Muscle layer of colon (tissue), 2 donors: ENCODE results near the gene TAF4.

Experiments used
- H3K27ac ChIP-seq: one replicate; pipeline ENCODE4 v1.7.0; 2013; ENCODE audit warnings: low read depth, mild to moderate bottlenecking, low read length, moderate library complexity
- H3K27me3 ChIP-seq, 2 donors: one replicate each; pipeline ENCODE4 v1.7.0; 2013; ENCODE audit warnings: low read length in 2 of 2, mild to moderate bottlenecking in 2 of 2; ENCODE audit not compliant: insufficient read depth in 2 of 2, control insufficient read depth in 1 of 2
- H3K36me3 ChIP-seq: one replicate; pipeline ENCODE4 v1.7.0; 2013; ENCODE audit warnings: mild to moderate bottlenecking, low read length; ENCODE audit not compliant: insufficient read depth
- H3K4me1 ChIP-seq: one replicate; pipeline ENCODE4 v1.7.0; 2013; ENCODE audit warnings: mild to moderate bottlenecking, low read length; ENCODE audit not compliant: insufficient read depth
- H3K4me3 ChIP-seq, 2 donors: one replicate each; pipeline ENCODE4 v1.7.0; 2013; ENCODE audit warnings: low read length in 2 of 2, low read depth in 1 of 2, mild to moderate bottlenecking in 1 of 2, moderate library complexity in 1 of 2
- H3K9ac ChIP-seq: one replicate; pipeline ENCODE4 v1.7.0; 2013; ENCODE audit warnings: low read length
- H3K9me3 ChIP-seq: one replicate; pipeline ENCODE4 v1.7.0; 2013; ENCODE audit warnings: mild to moderate bottlenecking, low read length
- donor health status: abdominal sarcoma.
- donor health status: Adenocarcinoma of cecum.

The TAF4 gene

DNA sequence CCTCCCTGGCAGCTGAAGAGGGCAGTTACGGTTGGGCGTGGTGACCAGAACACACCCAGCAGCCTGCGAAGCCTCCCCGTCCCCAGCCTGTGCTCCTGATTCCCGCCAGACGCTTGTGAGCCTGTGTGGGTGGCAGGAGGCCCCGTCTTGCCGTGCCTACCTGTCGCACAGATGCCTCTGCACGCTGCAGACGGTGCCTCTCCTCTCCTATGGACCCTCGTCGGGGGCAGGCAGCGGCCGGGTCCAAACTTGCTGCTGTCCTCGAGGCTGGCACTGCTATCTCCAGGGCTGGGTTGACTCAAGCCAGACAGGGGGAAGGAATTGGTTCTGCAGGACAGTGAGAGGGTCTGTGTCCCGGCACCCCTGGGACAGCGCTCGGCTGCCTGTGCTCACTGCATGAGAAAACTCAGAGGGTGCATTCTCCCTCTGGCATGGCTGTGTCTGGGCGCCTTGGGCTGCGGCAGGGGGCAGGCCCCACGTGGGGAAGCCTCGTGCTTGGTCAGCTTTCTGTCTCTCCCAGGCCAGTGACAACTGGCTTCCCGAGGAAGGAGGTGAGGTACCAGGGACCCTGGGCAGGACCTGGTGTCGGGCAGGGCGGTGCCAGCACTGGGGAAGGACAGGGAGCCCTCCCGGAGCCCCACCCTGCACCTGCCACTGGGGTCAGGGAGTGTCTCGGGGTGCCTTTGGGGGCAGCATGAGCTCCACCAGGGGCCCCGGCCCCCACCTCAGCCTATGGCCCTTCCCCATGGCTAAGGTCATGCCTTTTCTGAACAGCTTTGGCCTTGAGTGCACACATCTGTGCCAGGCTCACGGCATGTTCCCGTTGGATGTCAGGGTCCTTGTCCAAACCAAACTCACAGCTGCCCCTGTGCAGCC lies 127.5 kb downstream of the TAF4 start:
- Histone ChIP-seq H3K9ac (no peak overlapping the region), H3K4me1 (no peaks in the 10 kb centered on the region), H3K9me3 (no peaks in the 10 kb centered on the region), H3K4me3 (no peak overlapping the region), H3K27me3 (peaks cover 0 to 3% of the 10 kb centered on the region in 2 donors), H3K36me3 (no peaks in the 10 kb centered on the region), H3K27ac (no peak overlapping the region)

DNA sequence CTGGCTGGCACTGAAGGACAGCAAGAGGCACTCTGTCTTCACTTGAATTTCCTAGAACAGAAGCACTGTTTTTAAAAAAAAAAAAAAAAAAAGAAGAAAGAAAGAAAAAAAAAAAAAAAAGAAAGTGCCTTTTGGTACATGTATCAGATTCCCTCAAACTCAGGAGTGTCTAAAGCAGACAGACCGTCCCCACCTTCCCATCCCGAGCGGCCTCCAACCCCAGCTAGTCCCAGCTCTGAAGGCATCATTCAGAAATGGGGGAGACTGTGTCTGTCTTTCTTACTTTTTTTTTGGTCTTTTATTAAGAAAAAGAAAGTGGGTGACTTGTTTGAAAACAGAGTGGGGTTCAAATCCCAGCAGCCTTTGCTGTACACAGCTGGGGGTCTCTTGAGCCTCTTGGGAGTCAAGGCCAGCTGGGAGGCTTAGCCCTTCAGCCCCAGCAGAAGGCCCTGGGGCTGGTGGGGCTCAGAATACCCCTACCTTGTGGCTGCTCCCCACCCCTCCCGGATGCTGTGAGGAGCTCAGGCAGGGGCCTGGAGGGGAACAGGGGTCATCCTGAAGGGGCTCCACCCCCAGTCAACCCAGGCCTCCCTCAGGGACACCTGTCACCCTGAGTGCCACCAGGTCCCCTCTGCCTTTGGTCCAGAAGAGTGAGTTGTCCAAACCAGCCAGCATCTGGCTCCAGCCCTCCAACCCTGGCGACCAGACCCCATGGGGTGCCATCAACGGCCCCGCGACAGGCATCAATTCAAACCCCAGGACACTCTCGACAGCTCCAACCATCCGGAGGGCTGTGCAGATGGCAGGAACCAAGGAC lies 128.3 kb downstream of the TAF4 start:
- Histone ChIP-seq H3K9ac (no peak overlapping the region), H3K27me3 (peaks cover 0 to 3% of the 10 kb centered on the region in 2 donors), H3K4me1 (no peaks in the 10 kb centered on the region), H3K27ac (no peak overlapping the region), H3K4me3 (no peak overlapping the region), H3K36me3 (no peaks in the 10 kb centered on the region), H3K9me3 (no peaks in the 10 kb centered on the region)

DNA sequence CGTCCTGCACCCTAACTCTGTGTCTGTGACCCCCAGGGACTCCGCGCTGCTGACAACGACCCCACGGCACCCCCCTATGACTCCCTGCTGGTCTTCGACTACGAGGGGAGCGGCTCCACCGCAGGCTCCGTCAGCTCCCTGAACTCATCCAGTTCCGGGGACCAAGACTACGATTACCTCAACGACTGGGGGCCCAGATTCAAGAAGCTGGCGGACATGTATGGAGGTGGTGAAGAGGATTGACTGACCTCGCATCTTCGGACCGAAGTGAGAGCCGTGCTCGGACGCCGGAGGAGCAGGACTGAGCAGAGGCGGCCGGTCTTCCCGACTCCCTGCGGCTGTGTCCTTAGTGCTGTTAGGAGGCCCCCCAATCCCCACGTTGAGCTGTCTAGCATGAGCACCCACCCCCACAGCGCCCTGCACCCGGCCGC lies 129.0 kb downstream of the TAF4 start:
- H3K27ac ChIP-seq: no peak overlapping the region
- H3K36me3 ChIP-seq: no peaks in the 10 kb centered on the region
- H3K4me1 ChIP-seq: no peaks in the 10 kb centered on the region
- H3K4me3 ChIP-seq: no peak overlapping the region
- no peak overlapping the region for H3K9ac ChIP-seq
- H3K27me3 ChIP-seq: peaks cover 0 to 3% of the 10 kb centered on the region in 2 donors
- no peaks in the 10 kb centered on the region for H3K9me3 ChIP-seq

DNA sequence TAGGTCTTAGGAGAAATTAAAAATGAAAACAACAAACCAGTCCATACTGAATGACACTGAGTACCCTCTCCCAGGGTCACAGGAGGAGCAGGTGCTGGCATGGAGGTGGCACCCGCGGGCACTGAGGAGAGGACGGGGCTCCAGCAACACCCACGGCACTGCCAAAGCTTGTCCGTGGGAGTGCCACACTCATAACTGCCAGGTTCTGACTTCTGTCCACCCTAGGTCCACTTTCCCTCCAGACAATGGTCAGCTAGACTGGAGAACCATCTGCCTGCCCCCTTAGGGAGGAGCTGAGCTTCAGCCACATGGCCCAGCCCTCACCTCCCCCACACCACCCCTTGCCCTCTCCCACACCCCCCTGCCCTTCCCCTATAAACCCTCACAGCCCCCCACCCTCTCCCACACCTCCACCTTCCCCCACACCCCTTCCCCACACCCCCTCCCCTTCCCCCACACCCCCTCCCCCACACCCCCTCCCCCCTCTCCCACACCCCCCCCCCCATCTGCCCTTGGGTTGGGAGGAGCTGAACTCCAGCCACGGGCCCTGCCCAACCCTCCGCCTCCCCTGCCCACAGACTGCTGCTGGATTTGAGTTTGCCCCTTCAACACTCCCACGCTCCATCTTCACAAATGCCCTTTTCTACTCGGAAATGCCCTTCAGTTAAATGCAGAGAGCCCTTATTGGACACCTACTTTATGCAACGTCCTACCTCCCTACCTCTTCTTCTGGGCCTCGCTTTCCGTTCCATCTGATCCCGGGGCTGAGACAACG lies 129.6 kb downstream of the TAF4 start:
- Histone ChIP-seq H3K9me3 (no peaks in the 10 kb centered on the region), H3K27me3 (peaks cover 0 to 3% of the 10 kb centered on the region in 2 donors), H3K4me3 (no peak overlapping the region), H3K36me3 (no peaks in the 10 kb centered on the region), H3K4me1 (no peaks in the 10 kb centered on the region), H3K9ac (no peak overlapping the region), H3K27ac (no peak overlapping the region)

DNA sequence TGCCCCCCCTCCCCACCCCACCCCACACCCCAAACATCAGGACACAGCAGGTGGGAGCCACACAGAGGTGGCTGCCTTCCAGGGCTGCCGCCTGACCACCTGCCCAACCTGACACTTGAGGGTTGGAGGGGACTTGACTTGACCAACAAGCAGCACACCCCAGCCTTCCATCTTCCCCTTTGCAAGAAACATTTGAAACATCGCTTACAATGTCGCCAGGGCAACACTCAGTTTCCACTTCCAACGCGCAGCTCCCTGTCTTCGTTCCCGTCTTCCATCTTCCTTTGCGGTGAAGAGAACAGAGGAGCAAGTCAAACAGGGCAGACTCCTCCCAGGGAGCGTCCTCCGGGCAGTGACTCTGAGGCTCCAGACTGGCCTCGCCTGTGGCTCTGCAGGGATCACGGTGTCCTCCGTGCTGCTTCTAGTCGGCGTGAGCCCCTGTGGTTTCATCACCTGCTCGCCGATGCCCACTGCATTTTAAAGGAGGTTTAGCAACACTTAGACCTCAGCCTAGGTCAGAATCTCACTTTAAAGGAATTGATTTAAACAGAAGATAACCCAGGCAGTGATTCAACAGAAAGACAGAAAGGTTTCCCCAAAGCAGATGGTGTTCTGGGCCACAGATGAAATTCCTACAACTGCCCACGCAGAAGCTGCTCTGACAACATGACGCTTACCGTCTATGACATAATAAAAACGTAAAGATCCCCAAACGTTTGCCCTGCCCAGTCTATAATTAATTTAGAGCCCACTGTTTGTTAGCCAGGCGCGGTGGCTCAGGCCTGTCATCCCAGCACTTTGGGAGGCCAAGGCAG lies 130.8 kb downstream of the TAF4 start:
- Histone ChIP-seq H3K4me3 (no peak overlapping the region), H3K27me3 (peaks cover 0 to 7% of the 10 kb centered on the region in 2 donors), H3K9me3 (no peaks in the 10 kb centered on the region), H3K9ac (no peak overlapping the region), H3K27ac (no peak overlapping the region), H3K4me1 (no peaks in the 10 kb centered on the region), H3K36me3 (no peaks in the 10 kb centered on the region)

DNA sequence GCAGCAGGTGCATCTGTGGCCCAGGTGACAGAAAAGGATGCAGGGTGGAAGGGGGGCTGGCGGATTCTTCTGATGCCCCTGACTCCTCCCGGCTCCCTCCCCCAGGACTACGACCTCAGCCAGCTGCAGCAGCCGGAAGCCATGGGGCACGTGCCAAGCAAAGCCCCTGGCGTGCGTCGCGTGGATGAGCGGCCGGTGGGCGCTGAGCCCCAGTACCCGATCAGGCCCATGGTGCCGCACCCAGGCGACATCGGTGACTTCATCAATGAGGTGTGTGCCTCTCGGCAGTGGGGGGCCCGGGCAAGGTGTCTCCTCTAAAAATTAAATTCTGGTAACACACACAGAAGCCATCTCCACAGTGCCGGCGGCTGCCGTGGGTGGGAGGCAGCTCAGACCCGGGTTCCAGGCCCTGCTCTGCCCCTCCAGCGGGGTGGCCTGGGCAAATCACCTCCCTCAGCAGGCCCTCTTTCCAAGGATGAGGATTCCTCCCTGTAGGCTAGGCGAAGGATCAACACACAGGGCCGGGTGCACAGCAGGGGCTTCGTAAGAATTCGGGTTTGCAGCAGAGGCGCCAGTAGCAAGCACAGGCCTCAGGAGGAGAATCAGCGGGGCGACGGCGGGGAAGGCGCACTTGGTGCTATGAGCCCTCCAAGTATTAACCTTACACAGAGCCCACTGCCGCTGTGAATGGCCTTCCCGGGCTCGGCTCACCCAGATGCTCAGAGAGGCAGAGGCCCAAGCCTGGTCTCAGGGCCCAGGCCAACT lies 131.5 kb downstream of the TAF4 start:
- H3K36me3 ChIP-seq: no peaks in the 10 kb centered on the region
- no peak overlapping the region for H3K4me3 ChIP-seq
- H3K9ac ChIP-seq: no peak overlapping the region
- no peaks in the 10 kb centered on the region for H3K4me1 ChIP-seq
- peaks cover 0 to 7% of the 10 kb centered on the region in 2 donors for H3K27me3 ChIP-seq
- H3K27ac ChIP-seq: no peak overlapping the region
- H3K9me3 ChIP-seq: no peaks in the 10 kb centered on the region

DNA sequence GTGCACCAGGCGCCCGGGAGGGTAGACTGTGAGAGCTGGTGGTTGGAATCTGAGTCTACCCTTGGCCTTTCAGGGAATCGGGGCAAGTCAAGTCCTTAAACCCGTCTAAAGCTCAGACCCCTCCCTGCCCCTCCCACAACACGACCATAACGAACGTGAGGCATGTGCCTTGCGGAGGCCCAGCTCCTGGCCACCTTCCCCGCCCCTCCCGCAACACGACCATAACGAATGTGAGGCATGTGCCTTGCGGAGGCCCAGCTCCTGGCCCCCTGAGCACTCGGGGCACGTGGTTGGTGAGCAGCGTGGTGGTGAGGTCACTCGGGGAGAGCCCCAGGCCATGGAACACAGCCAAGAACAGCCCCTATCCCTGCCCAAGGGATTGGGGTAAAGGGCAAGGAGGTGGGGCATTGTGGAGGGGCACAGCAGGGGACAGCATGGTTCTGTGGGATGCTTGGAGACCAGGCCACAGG lies 132.2 kb downstream of the TAF4 start:
- no peak overlapping the region for H3K9ac ChIP-seq
- no peaks in the 10 kb centered on the region for H3K36me3 ChIP-seq
- no peaks in the 10 kb centered on the region for H3K9me3 ChIP-seq
- H3K4me1 ChIP-seq: no peaks in the 10 kb centered on the region
- H3K4me3 ChIP-seq: no peak overlapping the region
- peaks cover 0 to 7% of the 10 kb centered on the region in 2 donors for H3K27me3 ChIP-seq
- H3K27ac ChIP-seq: no peak overlapping the region

DNA sequence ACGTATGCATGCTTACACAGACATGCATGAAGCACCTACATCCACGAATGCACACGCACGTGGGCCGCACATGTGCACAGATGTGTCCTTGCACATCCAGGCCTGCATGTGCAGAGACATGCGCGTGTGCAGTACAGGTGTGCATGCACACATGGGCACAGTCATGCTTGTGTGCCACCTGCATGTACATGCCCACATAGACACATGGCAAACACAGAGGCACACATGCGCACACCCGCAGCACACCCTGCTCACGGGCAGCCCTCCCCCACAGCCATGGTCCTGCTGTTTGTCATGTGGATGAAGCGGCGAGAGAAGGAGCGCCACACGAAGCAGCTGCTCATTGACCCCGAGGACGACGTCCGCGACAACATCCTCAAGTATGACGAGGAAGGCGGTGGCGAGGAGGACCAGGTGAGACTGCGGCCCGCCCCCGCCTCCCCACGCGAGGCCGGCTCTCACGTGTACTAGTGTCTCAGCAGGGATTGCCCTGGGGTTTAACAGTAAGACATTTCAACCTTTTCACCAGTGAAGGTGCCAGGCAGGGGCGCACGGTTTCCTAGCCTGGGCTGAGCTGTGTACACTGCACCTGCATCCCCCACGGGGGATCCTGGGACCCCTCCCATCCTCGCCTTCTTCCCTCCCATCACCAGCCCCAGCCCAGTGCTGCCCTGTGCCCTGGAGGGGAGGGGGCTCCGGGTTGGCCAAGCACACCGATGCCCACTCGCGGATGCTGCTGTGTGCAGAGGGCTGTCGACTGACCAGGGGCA lies 132.8 kb downstream of the TAF4 start:
- Histone ChIP-seq H3K4me3 (no peak overlapping the region), H3K36me3 (no peaks in the 10 kb centered on the region), H3K9me3 (no peaks in the 10 kb centered on the region), H3K27ac (no peak overlapping the region), H3K27me3 (peaks cover 0 to 4% of the 10 kb centered on the region in 2 donors), H3K4me1 (no peaks in the 10 kb centered on the region), H3K9ac (no peak overlapping the region)

DNA sequence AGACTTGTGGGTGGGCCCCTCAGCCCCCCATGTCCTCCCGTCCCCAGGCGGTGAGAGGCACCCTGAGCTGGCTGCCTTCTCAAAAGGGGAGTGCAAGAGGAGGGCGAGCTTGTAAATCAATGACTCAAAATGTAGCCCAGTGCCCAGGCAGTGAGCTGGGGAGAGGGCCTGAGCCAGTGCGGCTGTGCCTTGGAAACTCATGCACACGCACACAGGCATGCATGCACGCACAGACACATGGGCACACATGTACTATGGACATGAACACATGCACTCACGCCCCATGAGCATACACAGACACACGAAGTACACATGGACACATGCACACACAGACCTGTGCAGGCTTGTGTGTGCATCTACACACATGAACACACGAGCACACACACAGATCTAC lies 133.5 kb downstream of the TAF4 start:
- Histone ChIP-seq H3K4me3 (no peak overlapping the region), H3K4me1 (no peaks in the 10 kb centered on the region), H3K27me3 (peaks cover 0 to 4% of the 10 kb centered on the region in 2 donors), H3K9ac (no peak overlapping the region), H3K27ac (no peak overlapping the region), H3K36me3 (no peaks in the 10 kb centered on the region), H3K9me3 (no peaks in the 10 kb centered on the region)
